Measurements from ENCODE around the gene TMEM266. TPM values are rescaled to one million over a fixed set of nuclear protein-coding genes. Genes with fewer than 3 reads are reported as not detected.
"Not testable (repeated sequence)": the region's sequence is repeated elsewhere in the genome, so short reads cannot be mapped to it uniquely, and the experiment has no call there.

TMEM266 gene
- total and polyA plus RNA-seq, 2 experiments from 2014 or later, result 0.42 to 5.0 TPM

DNA sequence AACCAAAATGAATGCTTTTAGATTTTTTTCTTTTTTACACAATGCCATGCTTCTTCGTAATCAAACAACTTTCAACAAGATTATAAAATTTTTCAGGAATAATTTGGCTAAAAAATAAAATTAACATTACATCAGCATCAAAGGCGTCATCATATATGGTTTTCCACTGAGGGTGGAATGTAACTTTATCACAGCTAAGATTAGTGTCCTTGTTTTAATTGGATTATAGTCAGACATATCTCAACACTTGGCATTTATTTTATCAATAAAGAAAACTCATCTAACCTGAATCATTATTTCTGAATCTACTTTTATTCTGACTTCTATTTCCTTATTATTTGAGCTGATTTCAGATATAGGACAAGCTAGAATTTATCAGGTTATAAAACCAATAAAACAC lies 49.2 kb upstream of the TMEM266 start (continued):
- no peak for TF ChIP-seq ZNF114 (CRISPR knock-in tag; IDR thresholded peaks at IDR 0.05)

DNA sequence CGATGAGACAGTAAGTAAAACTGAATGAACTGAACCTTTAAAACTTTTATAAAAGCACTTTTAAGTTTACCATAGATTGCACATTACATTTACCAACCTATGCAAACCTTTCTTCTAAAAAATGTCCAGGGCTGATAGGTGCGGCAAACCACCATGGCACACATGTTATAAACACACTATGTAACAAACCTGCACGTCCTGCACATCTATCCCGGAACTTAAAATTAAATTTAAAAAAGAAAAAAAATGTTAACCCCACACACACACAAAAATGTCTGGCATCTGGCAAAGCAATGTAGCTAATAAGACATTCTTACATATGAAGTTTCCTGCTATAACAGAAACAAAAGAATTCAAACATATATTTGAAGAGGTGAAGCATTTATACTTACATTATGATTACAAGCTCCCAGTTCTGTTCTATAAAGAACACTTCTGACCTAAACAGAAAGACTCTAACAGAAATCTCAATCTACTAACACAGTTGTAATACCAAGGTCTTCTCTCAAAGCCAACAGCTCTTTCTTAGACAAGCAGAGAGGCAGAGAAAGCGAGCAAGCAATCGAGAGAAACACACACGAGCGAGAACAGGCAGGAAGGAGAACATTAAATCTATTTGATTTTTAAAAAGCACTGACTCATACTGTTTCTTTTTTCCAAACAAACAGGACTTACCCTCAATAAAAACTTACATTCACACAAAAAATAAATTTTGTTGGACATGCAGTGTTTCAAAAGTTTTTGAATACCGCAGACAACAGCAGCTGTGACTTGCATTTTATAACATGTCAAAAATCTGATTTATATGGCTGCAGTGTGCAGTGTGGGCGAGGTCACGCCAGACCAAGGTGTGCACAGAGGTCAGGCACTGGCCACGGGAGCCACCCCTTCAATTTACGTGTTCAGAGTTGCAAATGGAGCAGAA lies 47.9 kb upstream of the TMEM266 start, which contains the start of gene NRG4:
Gene NRG4, minus strand, starts transcription at position 798 of the 925 bp plus-strand sequence. CDS start 1,194 bp downstream, outside the sequence.
- TF ChIP-seq, protein P1, sequence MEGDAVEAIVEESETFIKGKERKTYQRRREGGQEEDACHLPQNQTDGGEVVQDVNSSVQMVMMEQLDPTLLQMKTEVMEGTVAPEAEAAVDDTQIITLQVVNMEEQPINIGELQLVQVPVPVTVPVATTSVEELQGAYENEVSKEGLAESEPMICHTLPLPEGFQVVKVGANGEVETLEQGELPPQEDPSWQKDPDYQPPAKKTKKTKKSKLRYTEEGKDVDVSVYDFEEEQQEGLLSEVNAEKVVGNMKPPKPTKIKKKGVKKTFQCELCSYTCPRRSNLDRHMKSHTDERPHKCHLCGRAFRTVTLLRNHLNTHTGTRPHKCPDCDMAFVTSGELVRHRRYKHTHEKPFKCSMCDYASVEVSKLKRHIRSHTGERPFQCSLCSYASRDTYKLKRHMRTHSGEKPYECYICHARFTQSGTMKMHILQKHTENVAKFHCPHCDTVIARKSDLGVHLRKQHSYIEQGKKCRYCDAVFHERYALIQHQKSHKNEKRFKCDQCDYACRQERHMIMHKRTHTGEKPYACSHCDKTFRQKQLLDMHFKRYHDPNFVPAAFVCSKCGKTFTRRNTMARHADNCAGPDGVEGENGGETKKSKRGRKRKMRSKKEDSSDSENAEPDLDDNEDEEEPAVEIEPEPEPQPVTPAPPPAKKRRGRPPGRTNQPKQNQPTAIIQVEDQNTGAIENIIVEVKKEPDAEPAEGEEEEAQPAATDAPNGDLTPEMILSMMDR (conservative IDR thresholded peaks at IDR 0.05; ENCODE audit: low read depth in 2 of 2), result no peak
- TF ChIP-seq NANOG (IDR thresholded peaks at IDR 0.05; ENCODE audit: borderline replicate concordance) (no peak), JUNB (IDR thresholded peaks at IDR 0.05; ENCODE audit: unreplicated experiment) (no peak), POLR2AphosphoS5 (IDR thresholded peaks at IDR 0.05; ENCODE audit: low read depth) (no peak), ZNF331 (CRISPR knock-in tag; IDR thresholded peaks at IDR 0.05; ENCODE audit: low read depth) (no peak), EZH2 (IDR thresholded peaks at IDR 0.05; ENCODE audit: low read depth, unreplicated experiment) (no peak), CREB1 (CRISPR knock-in tag; IDR thresholded peaks at IDR 0.05; ENCODE audit: low read depth) (no peak), EZH2phosphoT487 (IDR thresholded peaks at IDR 0.05; ENCODE audit: unreplicated experiment) (no peak)
- TF ChIP-seq, protein P2, sequence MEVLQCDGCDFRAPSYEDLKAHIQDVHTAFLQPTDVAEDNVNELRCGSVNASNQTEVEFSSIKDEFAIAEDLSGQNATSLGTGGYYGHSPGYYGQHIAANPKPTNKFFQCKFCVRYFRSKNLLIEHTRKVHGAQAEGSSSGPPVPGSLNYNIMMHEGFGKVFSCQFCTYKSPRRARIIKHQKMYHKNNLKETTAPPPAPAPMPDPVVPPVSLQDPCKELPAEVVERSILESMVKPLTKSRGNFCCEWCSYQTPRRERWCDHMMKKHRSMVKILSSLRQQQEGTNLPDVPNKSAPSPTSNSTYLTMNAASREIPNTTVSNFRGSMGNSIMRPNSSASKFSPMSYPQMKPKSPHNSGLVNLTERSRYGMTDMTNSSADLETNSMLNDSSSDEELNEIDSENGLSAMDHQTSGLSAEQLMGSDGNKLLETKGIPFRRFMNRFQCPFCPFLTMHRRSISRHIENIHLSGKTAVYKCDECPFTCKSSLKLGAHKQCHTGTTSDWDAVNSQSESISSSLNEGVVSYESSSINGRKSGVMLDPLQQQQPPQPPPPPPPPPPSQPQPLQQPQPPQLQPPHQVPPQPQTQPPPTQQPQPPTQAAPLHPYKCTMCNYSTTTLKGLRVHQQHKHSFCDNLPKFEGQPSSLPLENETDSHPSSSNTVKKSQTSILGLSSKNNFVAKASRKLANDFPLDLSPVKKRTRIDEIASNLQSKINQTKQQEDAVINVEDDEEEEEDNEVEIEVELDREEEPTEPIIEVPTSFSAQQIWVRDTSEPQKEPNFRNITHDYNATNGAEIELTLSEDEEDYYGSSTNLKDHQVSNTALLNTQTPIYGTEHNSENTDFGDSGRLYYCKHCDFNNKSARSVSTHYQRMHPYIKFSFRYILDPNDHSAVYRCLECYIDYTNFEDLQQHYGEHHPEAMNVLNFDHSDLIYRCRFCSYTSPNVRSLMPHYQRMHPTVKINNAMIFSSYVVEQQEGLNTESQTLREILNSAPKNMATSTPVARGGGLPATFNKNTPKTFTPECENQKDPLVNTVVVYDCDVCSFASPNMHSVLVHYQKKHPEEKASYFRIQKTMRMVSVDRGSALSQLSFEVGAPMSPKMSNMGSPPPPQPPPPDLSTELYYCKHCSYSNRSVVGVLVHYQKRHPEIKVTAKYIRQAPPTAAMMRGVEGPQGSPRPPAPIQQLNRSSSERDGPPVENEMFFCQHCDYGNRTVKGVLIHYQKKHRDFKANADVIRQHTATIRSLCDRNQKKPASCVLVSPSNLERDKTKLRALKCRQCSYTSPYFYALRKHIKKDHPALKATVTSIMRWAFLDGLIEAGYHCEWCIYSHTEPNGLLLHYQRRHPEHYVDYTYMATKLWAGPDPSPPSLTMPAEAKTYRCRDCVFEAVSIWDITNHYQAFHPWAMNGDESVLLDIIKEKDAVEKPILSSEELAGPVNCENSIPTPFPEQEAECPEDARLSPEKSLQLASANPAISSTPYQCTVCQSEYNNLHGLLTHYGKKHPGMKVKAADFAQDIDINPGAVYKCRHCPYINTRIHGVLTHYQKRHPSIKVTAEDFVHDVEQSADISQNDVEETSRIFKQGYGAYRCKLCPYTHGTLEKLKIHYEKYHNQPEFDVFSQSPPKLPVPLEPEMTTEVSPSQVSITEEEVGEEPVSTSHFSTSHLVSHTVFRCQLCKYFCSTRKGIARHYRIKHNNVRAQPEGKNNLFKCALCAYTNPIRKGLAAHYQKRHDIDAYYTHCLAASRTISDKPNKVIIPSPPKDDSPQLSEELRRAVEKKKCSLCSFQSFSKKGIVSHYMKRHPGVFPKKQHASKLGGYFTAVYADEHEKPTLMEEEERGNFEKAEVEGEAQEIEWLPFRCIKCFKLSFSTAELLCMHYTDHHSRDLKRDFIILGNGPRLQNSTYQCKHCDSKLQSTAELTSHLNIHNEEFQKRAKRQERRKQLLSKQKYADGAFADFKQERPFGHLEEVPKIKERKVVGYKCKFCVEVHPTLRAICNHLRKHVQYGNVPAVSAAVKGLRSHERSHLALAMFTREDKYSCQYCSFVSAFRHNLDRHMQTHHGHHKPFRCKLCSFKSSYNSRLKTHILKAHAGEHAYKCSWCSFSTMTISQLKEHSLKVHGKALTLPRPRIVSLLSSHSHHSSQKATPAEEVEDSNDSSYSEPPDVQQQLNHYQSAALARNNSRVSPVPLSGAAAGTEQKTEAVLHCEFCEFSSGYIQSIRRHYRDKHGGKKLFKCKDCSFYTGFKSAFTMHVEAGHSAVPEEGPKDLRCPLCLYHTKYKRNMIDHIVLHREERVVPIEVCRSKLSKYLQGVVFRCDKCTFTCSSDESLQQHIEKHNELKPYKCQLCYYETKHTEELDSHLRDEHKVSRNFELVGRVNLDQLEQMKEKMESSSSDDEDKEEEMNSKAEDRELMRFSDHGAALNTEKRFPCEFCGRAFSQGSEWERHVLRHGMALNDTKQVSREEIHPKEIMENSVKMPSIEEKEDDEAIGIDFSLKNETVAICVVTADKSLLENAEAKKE (CRISPR knock-in tag; IDR thresholded peaks at IDR 0.05), result no peak
- Histone ChIP-seq H3K27ac (ENCODE audit: low read depth) (no peak within 1 kb of the TSS), H3K27me3 (ENCODE audit: insufficient read depth) (no peaks in the 10 kb centered on the region), H3K4me3 (no peak within 1 kb of the TSS), H3K4me1 (ENCODE audit: insufficient read depth) (no peaks in the 10 kb centered on the region), H3K4me2 (no peak within 1 kb of the TSS), H3K9me2 (ENCODE audit: insufficient read depth) (no peaks in the 10 kb centered on the region), H4K20me1 (replicated peaks; ENCODE audit: insufficient read depth) (no peaks in the 10 kb centered on the region), H3F3A (replicated peaks; ENCODE audit: low read depth) (no peaks in the 10 kb centered on the region), H3K36me3 (ENCODE audit: insufficient read depth) (no peaks in the 10 kb centered on the region), H3K79me2 (replicated peaks; ENCODE audit: insufficient read depth) (no peaks in the 10 kb centered on the region), H2AFZ (0 out of 2 replicates have a peak within 1 kb of the TSS, but pooled peaks have one; percentile 9)
- H3K4me1 Mint-ChIP-seq, result peaks cover 6% of the 10 kb centered on the region; the same call in 2 of the 3 replicates
- ATAC-seq, result no peak
- peak within 1 kb of the TSS; percentile 61 for H3K27ac Mint-ChIP-seq
- peaks cover 8% of the 10 kb centered on the region for H3K9me3 Mint-ChIP-seq
- H3K4me3 Mint-ChIP-seq, result no peak within 1 kb of the TSS
- no peaks in the 10 kb centered on the region for H3K36me3 Mint-ChIP-seq (ENCODE audit: low read depth)
- no peak for DNase-seq (ENCODE audit: low spot score)
- H3K27me3 Mint-ChIP-seq (ENCODE audit: insufficient read depth, low read depth, poor library complexity), result peaks cover 2% of the 10 kb centered on the region

DNA sequence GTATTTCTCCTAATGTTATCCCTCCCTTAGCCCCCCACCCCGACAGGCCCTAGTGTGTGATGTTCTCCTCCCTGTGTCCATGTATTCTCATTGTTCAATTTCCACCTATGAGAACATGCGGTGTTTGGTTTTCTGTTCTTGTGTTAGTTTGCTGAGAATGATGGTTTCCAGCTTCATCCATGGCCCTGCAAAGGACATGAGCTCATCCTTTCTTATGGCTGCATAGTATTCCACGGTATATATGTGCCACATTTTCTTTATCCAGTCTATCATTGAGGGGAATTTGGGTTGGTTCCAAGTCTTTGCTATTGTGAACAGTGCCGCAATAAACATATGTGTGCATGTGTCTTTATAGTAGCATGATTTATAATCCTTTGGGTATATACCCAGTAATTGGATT lies 46.3 kb upstream of the TMEM266 start:
- H3K4me1 ChIP-seq (ENCODE audit: insufficient read depth); H4K20me1 ChIP-seq (replicated peaks; ENCODE audit: insufficient read depth); ATAC-seq; H3F3A ChIP-seq (replicated peaks; ENCODE audit: low read depth); H3K36me3 ChIP-seq (ENCODE audit: insufficient read depth); H3K79me2 ChIP-seq (replicated peaks; ENCODE audit: insufficient read depth); H3K4me2 ChIP-seq; H3K9me2 ChIP-seq (ENCODE audit: insufficient read depth); H2AFZ ChIP-seq; H3K27ac ChIP-seq (ENCODE audit: low read depth); H3K36me3 Mint-ChIP-seq (ENCODE audit: low read depth); H3K4me3 Mint-ChIP-seq; H3K4me1 Mint-ChIP-seq; H3K4me3 ChIP-seq; H3K27me3 Mint-ChIP-seq (ENCODE audit: insufficient read depth, low read depth, poor library complexity); H3K27me3 ChIP-seq (ENCODE audit: insufficient read depth); DNase-seq (ENCODE audit: low spot score); H3K27ac Mint-ChIP-seq: not testable (repeated sequence)
- peaks cover 13% of the 10 kb centered on the region for H3K9me3 Mint-ChIP-seq

Data from GM23338 (cell line).